Germinal center (tissue), 1 donor: Measurements from ENCODE around the gene PTGFRN.

ENCODE experiments used
- DNase-seq: peaks from one replicate; pipeline ENCODE4 v3.0.0; 2012; ENCODE audit warnings: mixed read lengths, low spot score

The PTGFRN gene

GRCh38 chr1:116889380-116889779, 20.3 kb upstream of the PTGFRN start:
- no peak for DNase-seq

- no peak for DNase-seq
Measured at GRCh38 chr1:116891396-116892079, 18.2 kb upstream of the PTGFRN start.

GRCh38 chr1:116895073-116895472, 14.6 kb upstream of the PTGFRN start:
- DNase-seq = no peak

- DNase-seq = no peak
Measured at GRCh38 chr1:116899529-116899928, 10.2 kb upstream of the PTGFRN start.

- DNase-seq = no peak
Measured at GRCh38 chr1:116900471-116901365, 9.0 kb upstream of the PTGFRN start.

- DNase-seq = no peak
Measured at GRCh38 chr1:116902027-116902426, 7.7 kb upstream of the PTGFRN start.

- DNase-seq = no peak
Measured at GRCh38 chr1:116902723-116903383, 6.9 kb upstream of the PTGFRN start.

GRCh38 chr1:116904791-116905320, 4.9 kb upstream of the PTGFRN start:
- DNase-seq = no peak

GRCh38 chr1:116906812-116907211, 2.9 kb upstream of the PTGFRN start:
- no peak for DNase-seq

GRCh38 chr1:116907351-116907750, 2.4 kb upstream of the PTGFRN start:
- no peak for DNase-seq

GRCh38 chr1:116908266-116908665, 1.4 kb upstream of the PTGFRN start:
- no peak for DNase-seq

GRCh38 chr1:116908820-116909511, 750 bp upstream of the PTGFRN start:
- DNase-seq = no peak

- DNase-seq = peak; percentile 36
Measured at GRCh38 chr1:116910379-116911187, 867 bp downstream of the PTGFRN start.

- DNase-seq = no peak
Measured at GRCh38 chr1:116911188-116911553, 1.5 kb downstream of the PTGFRN start.

- no peak for DNase-seq
Measured at GRCh38 chr1:116911779-116912469, 2.2 kb downstream of the PTGFRN start.

- no peak for DNase-seq
Measured at GRCh38 chr1:116912846-116913245, 3.1 kb downstream of the PTGFRN start.

GRCh38 chr1:116913941-116914340, 4.2 kb downstream of the PTGFRN start:
- DNase-seq = no peak

- DNase-seq = no peak
Measured at GRCh38 chr1:116914667-116915066, 5.0 kb downstream of the PTGFRN start.

GRCh38 chr1:116915086-116915661, 5.5 kb downstream of the PTGFRN start:
- DNase-seq = no peak

- DNase-seq = no peak
Measured at GRCh38 chr1:116916002-116916401, 6.3 kb downstream of the PTGFRN start.
